ENCODE measurements around the gene DIS3L2.

The DIS3L2 gene

GRCh38 chr2:231961349-231962166 lies at the start of gene DIS3L2:
DIS3L2 (plus strand) TSS chr2:231961713; CDS start chr2:232014928, 53,215 bp downstream.
- DNase-seq (ENCODE audit: extremely low spot score): peak; percentile 93
- ChIA-PET CTCF (interaction anchor here (1.1 kb wide), 1 partner anchor 13 kb away, joined by 3 read pairs; no protein-coding TSS in a partner anchor), POLR2A (no interaction called here)
- TF ChIP-seq CTCF (IDR thresholded peaks at IDR 0.05; ENCODE audit: control extremely low read depth, extremely low read depth, low read depth, missing control alignments): no peak

GRCh38 chr2:231914077-231914690 lies 47.3 kb upstream of the DIS3L2 start:
- ChIA-PET POLR2A (no interaction called here), CTCF (no interaction called here)
- TF ChIP-seq CTCF (IDR thresholded peaks at IDR 0.05; ENCODE audit: control extremely low read depth, extremely low read depth, low read depth, missing control alignments): no peak
- no peak for DNase-seq (ENCODE audit: extremely low spot score)

GRCh38 chr2:231917280-231918066 lies 44.0 kb upstream of the DIS3L2 start:
- no peak for TF ChIP-seq CTCF (IDR thresholded peaks at IDR 0.05; ENCODE audit: control extremely low read depth, extremely low read depth, low read depth, missing control alignments)
- POLR2A ChIA-PET: no interaction called here
- no peak for DNase-seq (ENCODE audit: extremely low spot score)
- CTCF ChIA-PET: interaction anchor here (0.9 to 6.4 kb wide), 5 partner anchors 10 to 410 kb away, joined by 3 to 38 read pairs (median 8); no protein-coding TSS in a partner anchor

DNA sequence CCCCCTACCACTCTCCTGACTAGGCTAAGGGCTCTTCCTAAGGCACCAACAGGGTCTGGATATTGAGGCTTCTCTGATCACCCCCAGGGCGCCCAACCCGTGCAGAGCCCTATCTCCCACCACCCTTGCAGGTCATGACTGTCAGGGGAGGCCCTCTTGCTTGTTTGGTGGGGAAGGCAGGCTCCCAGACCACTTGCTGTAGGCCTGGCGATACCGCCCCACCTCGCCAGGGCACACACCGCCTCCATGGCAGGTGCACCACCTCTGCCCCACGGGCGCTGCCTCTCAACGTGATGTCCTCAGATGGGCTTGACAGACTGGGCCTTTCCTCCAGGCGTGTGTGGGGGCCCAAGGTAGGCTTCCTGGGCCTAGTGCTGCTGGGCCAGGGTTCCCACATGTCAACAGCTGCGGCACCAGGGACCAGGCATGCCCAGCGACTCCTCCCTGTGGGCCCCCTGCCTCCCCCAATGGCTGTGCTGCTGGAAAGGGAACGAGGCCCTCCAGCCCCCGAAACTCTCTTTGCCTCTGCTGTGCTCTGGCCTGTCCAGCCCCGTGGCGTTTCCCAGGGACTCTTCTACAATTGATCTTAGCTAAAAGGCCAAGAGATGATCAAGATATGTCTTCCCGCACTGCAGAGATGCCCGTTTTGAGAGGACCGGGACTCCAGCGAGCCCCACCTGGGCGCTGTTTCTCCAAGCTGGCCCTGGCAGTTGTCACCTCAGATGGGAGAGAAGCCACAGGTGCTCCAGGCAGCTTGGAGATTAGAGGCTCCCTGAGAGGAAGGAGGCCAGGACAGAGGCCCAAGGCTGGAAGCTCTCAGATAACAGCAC lies 42.8 kb upstream of the DIS3L2 start:
- no peak for DNase-seq (ENCODE audit: extremely low spot score)
- no peak for TF ChIP-seq CTCF (IDR thresholded peaks at IDR 0.05; ENCODE audit: control extremely low read depth, extremely low read depth, low read depth, missing control alignments)
- POLR2A ChIA-PET: no interaction called here
- CTCF ChIA-PET: interaction anchor here (0.7 to 7.5 kb wide), 4 partner anchors 11 to 409 kb away, joined by 3 to 52 read pairs (median 23); no protein-coding TSS in a partner anchor

DNA sequence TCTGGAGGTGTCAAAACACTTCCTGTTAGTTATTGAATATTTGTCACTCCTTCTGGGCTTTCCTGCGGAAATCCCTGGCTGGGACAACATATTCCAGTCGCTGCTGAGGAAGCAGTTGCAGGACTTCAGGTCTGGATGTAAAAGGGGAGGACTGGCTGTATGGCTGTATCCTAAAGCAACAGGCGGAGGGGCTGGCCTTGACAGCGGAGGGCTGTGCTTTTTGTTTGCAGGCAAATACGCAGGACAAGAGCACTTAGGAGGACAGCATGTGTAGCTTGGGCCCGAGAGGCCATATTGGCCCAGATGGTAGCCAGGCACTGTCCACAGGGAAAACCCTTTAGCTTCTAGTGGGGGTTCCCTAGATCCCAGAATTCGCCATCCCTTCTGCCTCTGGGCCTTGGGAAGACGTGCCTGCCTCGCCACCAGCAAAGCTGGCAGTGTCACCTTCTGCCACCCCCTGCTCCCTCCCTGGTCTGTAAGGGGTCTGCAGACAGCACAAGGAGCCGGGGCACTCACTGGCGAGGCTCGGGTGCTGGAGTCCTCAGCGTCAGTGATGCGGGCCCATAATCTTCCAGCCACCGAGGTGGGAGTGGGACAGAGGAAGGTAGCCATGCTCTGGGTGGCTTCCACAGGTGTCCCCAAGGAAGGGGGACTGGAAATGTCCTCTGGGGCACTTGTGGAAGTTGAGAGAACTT lies 42.0 kb upstream of the DIS3L2 start:
- no peak for DNase-seq (ENCODE audit: extremely low spot score)
- TF ChIP-seq CTCF (IDR thresholded peaks at IDR 0.05; ENCODE audit: control extremely low read depth, extremely low read depth, low read depth, missing control alignments): no peak
- POLR2A ChIA-PET: no interaction called here
- CTCF ChIA-PET: interaction anchor here (0.7 to 7.5 kb wide), 5 partner anchors 12 to 520 kb away, joined by 3 to 52 read pairs (median 3); no protein-coding TSS in a partner anchor
